ENCODE results near the gene CNTN2.

The CNTN2 gene

DNA sequence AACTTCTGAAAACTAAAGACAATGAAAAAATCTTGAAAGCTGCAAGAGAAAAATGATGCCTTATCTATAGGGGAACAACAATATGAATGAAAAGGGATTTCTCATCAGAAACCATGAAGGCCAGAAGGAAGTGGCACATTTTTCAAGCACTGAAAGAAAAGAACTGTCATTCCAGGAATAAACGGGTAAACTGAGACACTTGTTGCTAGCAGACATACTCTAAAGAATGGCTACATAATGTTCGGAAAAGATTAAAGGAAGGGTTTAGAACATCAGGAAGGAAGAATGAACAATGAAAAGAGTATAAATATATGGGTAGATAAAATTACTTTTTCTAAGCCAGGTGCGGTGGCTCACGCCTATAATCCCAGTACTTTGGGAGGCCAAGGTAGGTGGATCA, 64.3 kb downstream of the CNTN2 start:
- ATAC-seq (no peak), DNase-seq (no peak)
- Mint-ChIP-seq H3K27ac (no peak overlapping the region), H3K9me3 (no peaks in the 10 kb centered on the region), H3K4me3 (no peak overlapping the region), H3K27me3 (no peaks in the 10 kb centered on the region), H3K4me1 (no peaks in the 10 kb centered on the region)

DNA sequence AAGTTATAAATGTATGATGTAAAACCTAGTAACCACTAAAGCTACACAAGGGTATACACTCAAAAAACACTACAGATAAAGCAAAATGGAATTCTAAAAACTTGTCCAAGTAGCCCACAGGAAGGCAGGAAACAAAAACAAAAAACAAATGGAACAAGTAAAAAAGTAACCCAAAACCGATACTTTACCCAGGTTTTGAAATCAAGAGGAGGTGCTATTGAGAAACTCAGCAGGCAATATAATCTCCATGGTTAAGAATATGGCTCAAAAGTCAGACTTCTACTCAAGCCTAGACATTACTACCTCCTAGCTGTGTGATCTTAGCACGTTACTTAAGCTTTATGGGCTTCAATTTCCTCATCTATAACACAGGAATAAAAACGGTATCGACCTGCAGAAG, 65.5 kb downstream of the CNTN2 start:
- ATAC-seq (no peak), DNase-seq (no peak)
- H3K27ac Mint-ChIP-seq: peak overlapping the region in 1 of 2 donors; percentile 40

DNA sequence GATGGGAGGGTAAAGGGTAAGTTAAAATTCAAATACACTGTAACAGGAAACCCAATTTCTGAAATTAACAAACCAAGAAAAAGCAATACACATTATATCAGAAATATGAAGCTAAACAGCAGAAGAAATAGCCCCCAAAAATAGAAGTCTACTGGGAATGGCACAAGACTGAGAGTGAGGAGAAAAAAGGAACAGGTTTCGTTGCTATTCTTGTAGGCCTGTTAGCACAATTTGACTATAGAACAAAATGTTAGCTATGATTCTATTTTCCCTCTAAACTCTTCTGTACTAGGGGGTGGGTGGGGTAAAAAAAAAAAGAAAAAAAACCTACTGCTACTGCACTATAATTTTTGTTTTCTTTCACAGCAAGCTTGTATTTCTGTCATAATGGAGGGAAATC, 66.3 kb downstream of the CNTN2 start:
- Mint-ChIP-seq H3K4me1 (no peaks in the 10 kb centered on the region), H3K27me3 (no peaks in the 10 kb centered on the region), H3K4me3 (no peak overlapping the region), H3K9me3 (no peaks in the 10 kb centered on the region), H3K27ac (no peak overlapping the region)
- DNase-seq (no peak), ATAC-seq (no peak)

More for the DNA sequence above, 65.5 kb downstream of the CNTN2 start:
- Mint-ChIP-seq H3K9me3 (no peaks in the 10 kb centered on the region), H3K4me3 (no peak overlapping the region), H3K27me3 (no peaks in the 10 kb centered on the region), H3K4me1 (no peaks in the 10 kb centered on the region)

DNA sequence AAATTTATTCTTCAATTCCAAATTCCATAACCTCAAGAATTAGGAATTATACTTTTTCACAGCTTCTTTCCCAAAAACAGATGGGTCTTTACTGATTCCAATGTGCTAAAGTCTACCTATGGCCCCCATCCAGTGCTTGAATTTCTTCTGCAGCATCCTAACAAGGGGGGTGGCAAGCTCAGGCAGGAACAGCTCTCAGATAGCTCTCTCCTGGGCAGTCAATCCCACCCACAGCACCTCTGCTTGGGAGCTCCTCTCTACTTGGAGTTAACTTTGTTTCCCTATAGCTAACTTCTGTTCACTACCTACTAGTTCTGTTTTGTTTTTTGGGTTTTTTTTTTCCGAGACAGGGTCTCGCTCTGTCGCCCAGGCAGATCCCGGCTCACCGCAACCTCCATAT, 66.7 kb downstream of the CNTN2 start:
- H3K4me1 Mint-ChIP-seq: no peaks in the 10 kb centered on the region
- DNase-seq (no peak), ATAC-seq (no peak)
- H3K9me3 Mint-ChIP-seq: no peaks in the 10 kb centered on the region
- H3K4me3 Mint-ChIP-seq: no peak overlapping the region
- H3K27me3 Mint-ChIP-seq: no peaks in the 10 kb centered on the region
- no peak overlapping the region for H3K27ac Mint-ChIP-seq

DNA sequence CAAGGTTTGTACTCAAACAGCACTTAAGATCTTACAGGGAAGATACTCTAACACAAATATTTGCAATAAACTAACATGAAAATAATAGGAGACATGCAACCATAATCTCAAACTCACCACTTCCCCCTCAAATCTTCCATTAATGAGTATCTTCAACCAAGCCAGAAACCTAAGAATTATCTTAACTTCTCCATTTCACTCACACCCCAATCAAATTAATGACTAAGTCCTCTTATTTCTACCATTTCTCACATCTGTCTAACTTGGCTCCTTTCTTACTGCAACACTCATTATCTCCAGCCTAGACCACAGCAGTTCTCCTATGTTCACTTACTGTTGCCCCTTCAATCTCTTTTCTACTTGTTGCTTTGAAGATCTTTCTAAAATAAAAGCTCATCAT, 68.3 kb downstream of the CNTN2 start:
- Mint-ChIP-seq H3K9me3 (no peaks in the 10 kb centered on the region), H3K4me1 (no peaks in the 10 kb centered on the region), H3K4me3 (no peak overlapping the region), H3K27me3 (no peaks in the 10 kb centered on the region), H3K27ac (no peak overlapping the region)
- DNase-seq (no peak), ATAC-seq (no peak)

DNA sequence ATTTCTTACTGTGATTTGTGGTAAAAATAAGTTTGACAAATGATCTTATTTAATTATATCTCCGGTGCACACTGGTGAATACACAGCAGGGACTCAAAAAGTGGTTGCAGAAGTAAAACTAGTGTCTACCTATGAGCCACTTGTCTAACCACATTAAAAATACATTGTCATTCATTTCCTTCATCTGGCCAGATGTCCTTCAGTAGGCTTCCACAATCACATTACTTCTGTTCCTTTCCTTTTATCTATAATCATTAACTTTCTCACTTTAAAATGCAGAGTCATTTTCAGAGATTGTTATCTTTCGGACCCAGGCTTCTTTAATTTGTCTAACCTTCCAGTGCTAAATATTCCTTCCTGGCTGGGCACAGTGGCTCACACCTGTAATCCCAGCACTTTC, 75.7 kb downstream of the CNTN2 start:
- Mint-ChIP-seq H3K27me3 (no peaks in the 10 kb centered on the region), H3K4me3 (peak overlapping the region in 1 of 2 donors; percentile 35), H3K27ac (peak overlapping the region in 1 of 2 donors; percentile 48), H3K9me3 (no peaks in the 10 kb centered on the region), H3K4me1 (peaks cover 37% of the 10 kb centered on the region)
- no peak for ATAC-seq
- no peak for DNase-seq

DNA sequence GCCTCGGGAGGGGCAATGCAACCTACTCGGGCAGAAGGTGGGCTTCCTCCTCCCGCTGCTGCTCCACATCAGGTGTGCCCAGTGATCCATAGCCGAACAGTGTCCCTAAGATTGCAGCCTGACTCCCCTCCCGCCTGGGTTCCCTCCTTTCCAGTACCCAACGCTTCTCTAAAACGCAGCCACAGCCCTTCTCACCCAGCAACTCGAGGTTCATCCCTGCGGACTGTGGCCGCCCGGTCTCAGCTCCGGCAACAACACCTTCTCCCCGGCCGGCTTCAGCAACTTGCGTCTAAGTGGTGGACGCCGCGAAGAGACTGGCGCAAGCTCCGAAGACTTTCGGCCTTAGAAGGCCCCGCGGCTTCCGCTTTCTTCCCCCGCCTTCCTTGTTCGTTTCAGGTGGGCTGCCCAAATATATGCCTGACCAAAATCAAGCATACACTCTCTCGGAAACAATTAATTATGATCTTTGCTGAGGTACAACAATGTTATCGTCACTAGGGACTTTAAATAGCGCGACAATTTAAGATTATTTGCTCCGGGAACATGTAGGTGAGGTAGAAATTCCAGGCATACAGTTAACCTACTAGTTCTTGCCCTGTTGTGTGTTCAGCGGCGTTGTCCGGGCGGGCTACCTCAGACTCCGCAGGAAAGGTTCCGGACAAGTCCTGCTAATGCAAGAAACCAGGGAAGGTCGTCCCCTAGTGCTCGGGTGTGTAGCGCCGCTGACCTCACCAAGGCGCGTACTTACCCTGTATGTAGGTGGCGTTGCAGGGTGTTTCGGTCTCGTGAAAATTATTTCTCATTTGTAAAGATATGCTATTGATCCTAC, 78.9 kb downstream of the CNTN2 start, which contains the start of gene RBBP5:
Gene RBBP5 (minus strand): TSS at position 319 of the 829 bp plus-strand sequence. CDS start 105 bp downstream, at position 214.
- ATAC-seq (peak; percentile 99), DNase-seq (peak; percentile 96 to 98)
- Mint-ChIP-seq H3K9me3 (no peaks in the 10 kb centered on the region), H3K4me3 (peak within 1 kb of the TSS; percentile 96 to 98), H3K27me3 (no peaks in the 10 kb centered on the region), H3K4me1 (peaks cover 37% of the 10 kb centered on the region), H3K27ac (peak within 1 kb of the TSS; percentile 100)

DNA sequence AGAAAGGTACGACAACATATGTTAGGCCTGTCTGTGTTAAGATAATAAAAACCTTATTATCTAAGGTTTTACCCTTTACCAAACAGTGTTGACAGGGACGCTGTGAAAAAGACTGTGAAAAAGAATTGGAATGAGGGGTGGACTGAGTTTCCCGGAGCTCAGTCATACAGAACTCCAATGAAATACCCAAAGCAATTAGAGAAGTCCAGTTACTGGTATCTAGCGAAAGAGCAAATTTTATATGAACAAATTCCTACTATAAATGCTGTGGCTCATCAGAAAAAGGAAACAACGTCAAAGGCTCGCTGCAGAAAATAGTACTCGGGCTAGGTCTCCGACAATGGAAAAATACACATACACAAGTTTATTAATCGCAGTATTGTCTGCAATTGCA, 79.5 kb downstream of the CNTN2 start:
- H3K27me3 Mint-ChIP-seq: no peaks in the 10 kb centered on the region
- H3K27ac Mint-ChIP-seq: peak overlapping the region; percentile 100
- H3K9me3 Mint-ChIP-seq: no peaks in the 10 kb centered on the region
- peaks cover 37% of the 10 kb centered on the region for H3K4me1 Mint-ChIP-seq
- peak overlapping the region; percentile 96 to 98 for H3K4me3 Mint-ChIP-seq
- DNase-seq: no peak
- no peak for ATAC-seq

DNA sequence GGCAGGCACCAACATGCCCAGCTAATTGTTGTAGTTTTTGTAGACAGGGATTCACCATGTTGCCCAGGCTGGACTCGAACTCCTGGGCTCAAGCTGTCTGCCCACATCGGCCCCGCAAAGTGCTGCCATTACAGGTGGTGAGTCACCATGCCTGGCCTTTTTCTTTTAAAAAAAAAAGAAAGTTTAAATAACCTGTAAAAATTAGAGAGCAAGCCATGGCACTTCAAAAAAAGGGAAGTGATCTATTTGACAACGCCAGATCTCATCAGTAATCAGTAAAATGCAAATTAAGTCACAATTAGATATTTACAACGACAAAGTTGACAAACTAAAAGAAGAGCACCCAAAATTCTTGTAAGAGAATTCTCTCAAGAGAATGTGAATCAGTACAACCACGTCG, 81.7 kb downstream of the CNTN2 start:
- no peak overlapping the region for H3K4me3 Mint-ChIP-seq
- no peak for ATAC-seq
- H3K9me3 Mint-ChIP-seq: no peaks in the 10 kb centered on the region
- no peak for DNase-seq
- H3K4me1 Mint-ChIP-seq: peaks cover 23% of the 10 kb centered on the region
- no peak overlapping the region for H3K27ac Mint-ChIP-seq
- no peaks in the 10 kb centered on the region for H3K27me3 Mint-ChIP-seq

DNA sequence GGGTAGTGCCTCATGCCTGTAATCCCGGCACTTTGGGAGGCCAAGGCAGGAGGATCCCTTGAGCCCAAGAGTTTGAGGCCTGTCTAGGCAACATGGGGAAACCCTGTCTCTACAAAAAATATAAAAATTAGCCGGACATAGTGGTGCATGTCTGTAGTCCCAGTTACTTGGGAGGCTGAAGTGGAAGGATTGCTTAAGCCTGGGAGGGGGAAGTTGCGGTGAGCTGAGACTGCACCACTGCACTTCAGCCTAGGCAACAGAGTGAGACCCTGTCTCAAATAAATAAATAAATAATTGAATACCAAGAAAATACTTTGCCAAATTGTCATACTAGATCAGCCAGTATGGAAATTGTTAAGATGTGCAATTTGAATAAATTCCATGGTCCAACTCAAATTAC, 84.6 kb downstream of the CNTN2 start:
- DNase-seq: no peak
- Mint-ChIP-seq H3K4me3 (no peak overlapping the region), H3K4me1 (peaks cover 9% of the 10 kb centered on the region), H3K27ac (no peak overlapping the region), H3K27me3 (no peaks in the 10 kb centered on the region), H3K9me3 (no peaks in the 10 kb centered on the region)
- ATAC-seq: no peak
